ENCODE measurements around the gene KCNMA1.

Gene KCNMA1

DNA sequence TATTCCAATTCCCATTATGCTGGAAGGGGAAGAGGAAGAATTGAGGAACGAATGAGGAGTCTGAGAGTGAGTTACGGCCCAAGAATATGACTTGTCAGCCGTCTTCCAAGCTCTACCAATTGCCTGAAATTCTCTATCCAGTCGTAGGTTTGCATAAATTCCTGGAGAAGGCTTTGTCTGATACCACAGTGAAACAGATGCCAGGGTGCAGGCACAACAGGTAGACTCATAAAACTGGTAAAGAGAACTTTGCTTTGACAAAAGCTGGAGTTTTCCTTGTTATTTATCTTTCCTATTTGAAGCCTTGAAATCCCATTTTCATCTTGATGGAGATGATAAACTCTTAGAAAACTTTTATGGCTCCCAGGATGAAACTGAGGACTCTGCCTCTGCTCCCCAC is 251.2 kb downstream of the KCNMA1 start:
- Histone ChIP-seq H3K4me1 (ENCODE audit: control insufficient read depth, low read depth, low read length) (peaks cover 12% of the 10 kb centered on the region), H3K36me3 (ENCODE audit: control insufficient read depth, low read depth, low read length) (no peaks in the 10 kb centered on the region), H3K27me3 (ENCODE audit: control insufficient read depth, insufficient read depth, low read length) (no peaks in the 10 kb centered on the region), H3K9ac (ENCODE audit: low read length) (no peak overlapping the region), H3K27ac (ENCODE audit: low read length) (no peak overlapping the region), H3K4me3 (ENCODE audit: low read length) (no peak overlapping the region), H3K9me3 (ENCODE audit: control insufficient read depth, low read depth, low read length) (no peaks in the 10 kb centered on the region)

DNA sequence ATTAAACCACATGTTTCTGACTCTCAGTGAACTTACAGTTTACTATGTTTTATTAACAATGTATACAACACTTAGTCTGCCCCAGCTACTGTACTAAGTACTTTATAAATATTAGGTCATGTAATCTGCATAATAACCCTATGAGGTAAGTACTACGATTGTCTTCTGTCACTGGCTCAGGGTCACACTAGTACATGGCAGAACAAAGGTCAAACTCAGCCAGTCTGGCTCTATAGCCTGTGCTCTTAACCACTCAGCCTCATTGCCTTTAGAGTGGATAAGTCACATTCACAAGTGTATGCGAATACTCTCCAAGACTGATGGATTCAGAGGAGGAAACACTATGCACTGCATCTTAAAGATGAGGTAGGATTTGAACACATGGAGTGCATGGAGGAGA is 252.3 kb downstream of the KCNMA1 start:
- no peaks in the 10 kb centered on the region for H3K27me3 ChIP-seq (ENCODE audit: control insufficient read depth, insufficient read depth, low read length)

DNA sequence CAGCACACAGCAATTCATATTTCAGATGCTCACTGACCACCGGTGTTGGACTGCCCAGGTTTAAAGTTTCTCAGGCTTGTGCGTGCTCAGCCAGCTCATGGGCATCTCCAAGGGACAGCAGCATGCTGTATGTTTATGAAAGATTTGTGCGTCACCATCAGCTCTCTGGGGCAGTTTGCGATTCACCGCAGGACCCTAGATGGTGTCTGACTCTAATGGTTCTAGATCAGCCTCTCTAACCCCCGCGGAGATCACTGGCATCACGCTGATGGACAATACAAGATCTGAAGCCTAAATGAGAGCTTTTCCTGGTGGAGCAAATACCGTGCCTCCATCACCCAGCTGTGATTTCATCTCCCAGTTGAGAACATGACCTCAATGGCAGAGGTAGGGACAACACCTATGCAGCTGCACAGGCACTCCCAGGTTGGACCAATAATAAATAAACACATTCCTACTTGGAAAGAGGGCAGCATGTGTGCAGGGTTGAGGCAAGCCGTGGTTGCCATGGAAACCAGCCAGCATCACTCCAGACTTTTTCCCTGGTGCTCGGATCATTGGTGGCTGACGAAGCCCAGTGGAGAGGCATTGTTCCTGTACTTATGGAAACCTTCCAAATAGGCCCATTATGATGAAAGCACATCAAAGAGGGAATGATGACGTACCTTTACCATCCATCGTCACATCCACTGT is 253.6 kb downstream of the KCNMA1 start:
- Histone ChIP-seq H3K36me3 (ENCODE audit: control insufficient read depth, low read depth, low read length) (no peaks in the 10 kb centered on the region), H3K9me3 (ENCODE audit: control insufficient read depth, low read depth, low read length) (no peaks in the 10 kb centered on the region), H3K9ac (ENCODE audit: low read length) (no peak overlapping the region), H3K4me3 (ENCODE audit: low read length) (no peak overlapping the region), H3K27ac (ENCODE audit: low read length) (no peak overlapping the region), H3K4me1 (ENCODE audit: control insufficient read depth, low read depth, low read length) (peaks cover 9% of the 10 kb centered on the region), H3K27me3 (ENCODE audit: control insufficient read depth, insufficient read depth, low read length) (no peaks in the 10 kb centered on the region)

More for the DNA sequence above, 252.3 kb downstream of the KCNMA1 start:
- Histone ChIP-seq H3K36me3 (ENCODE audit: control insufficient read depth, low read depth, low read length) (no peaks in the 10 kb centered on the region), H3K9ac (ENCODE audit: low read length) (no peak overlapping the region), H3K9me3 (ENCODE audit: control insufficient read depth, low read depth, low read length) (no peaks in the 10 kb centered on the region), H3K27ac (ENCODE audit: low read length) (no peak overlapping the region), H3K4me1 (ENCODE audit: control insufficient read depth, low read depth, low read length) (peaks cover 12% of the 10 kb centered on the region), H3K4me3 (ENCODE audit: low read length) (no peak overlapping the region)

DNA sequence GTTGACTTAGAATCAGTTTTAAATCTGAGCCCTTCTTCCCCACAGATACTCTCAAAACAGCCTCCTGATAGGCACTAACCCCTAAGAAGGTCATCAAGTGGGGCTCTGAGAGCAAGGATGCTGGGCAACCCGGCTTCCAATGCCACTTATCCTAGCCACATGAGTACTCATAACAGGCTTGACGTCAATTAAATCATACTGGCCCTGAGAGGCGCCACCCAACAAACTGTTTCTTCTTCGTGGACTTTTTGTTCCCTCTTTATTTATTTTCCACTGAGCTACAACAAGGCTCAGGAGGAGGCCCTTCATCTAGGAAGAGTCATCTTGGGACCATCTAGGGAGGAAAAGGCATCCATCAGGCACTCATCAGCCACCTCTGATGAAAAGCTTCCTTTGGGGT is 255.9 kb downstream of the KCNMA1 start:
- Histone ChIP-seq H3K9me3 (ENCODE audit: control insufficient read depth, low read depth, low read length) (no peaks in the 10 kb centered on the region), H3K27me3 (ENCODE audit: control insufficient read depth, insufficient read depth, low read length) (no peaks in the 10 kb centered on the region), H3K4me1 (ENCODE audit: control insufficient read depth, low read depth, low read length) (peaks cover 3% of the 10 kb centered on the region), H3K4me3 (ENCODE audit: low read length) (no peak overlapping the region), H3K27ac (ENCODE audit: low read length) (no peak overlapping the region), H3K36me3 (ENCODE audit: control insufficient read depth, low read depth, low read length) (no peaks in the 10 kb centered on the region), H3K9ac (ENCODE audit: low read length) (no peak overlapping the region)

DNA sequence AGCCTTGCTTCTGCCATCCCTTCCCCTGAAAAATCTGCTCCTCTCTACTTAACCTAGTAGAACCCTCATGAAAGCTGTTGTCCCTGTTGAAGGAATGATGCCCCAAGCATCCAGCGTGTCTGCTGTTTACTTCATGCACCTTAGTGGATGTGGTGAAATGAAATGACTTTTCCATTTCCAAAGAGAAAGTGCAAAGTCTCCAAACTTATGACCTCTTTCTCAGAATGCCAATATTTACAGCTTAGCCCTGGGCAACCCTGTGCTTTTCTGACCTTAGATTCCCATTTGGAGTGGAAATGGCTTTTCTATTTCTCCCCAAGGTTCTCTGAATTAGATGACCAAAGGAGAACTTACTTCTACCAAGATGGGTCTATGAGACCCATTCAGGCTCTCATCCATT is 256.9 kb downstream of the KCNMA1 start:
- Histone ChIP-seq H3K4me3 (ENCODE audit: low read length) (no peak overlapping the region), H3K4me1 (ENCODE audit: control insufficient read depth, low read depth, low read length) (peaks cover 3% of the 10 kb centered on the region), H3K36me3 (ENCODE audit: control insufficient read depth, low read depth, low read length) (no peaks in the 10 kb centered on the region), H3K9ac (ENCODE audit: low read length) (no peak overlapping the region), H3K27ac (ENCODE audit: low read length) (no peak overlapping the region), H3K9me3 (ENCODE audit: control insufficient read depth, low read depth, low read length) (no peaks in the 10 kb centered on the region), H3K27me3 (ENCODE audit: control insufficient read depth, insufficient read depth, low read length) (no peaks in the 10 kb centered on the region)

DNA sequence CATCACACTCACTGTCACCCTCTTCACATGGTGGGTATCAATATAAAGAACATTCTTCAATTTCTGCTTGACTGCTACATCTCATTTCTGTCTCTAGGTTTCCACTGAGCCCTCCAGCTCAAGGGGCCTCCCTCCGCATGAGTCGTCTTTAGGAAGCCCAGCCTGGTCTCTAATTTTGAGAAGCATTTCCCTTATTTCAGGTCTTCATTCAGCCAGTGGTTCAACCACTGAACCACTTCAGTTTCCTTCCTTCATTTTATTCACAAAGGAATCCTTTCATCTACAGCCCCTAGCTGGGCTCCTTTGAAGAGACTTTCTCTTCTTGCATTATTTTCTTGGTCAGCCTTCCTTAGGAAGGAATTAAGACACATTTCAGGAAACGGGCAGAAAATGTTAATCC is 257.4 kb downstream of the KCNMA1 start:
- no peaks in the 10 kb centered on the region for H3K9me3 ChIP-seq (ENCODE audit: control insufficient read depth, low read depth, low read length)
- no peak overlapping the region for H3K9ac ChIP-seq (ENCODE audit: low read length)
- no peak overlapping the region for H3K4me3 ChIP-seq (ENCODE audit: low read length)
- H3K27me3 ChIP-seq (ENCODE audit: control insufficient read depth, insufficient read depth, low read length): no peaks in the 10 kb centered on the region
- no peak overlapping the region for H3K27ac ChIP-seq (ENCODE audit: low read length)
- H3K4me1 ChIP-seq (ENCODE audit: control insufficient read depth, low read depth, low read length): peaks cover 3% of the 10 kb centered on the region
- H3K36me3 ChIP-seq (ENCODE audit: control insufficient read depth, low read depth, low read length): no peaks in the 10 kb centered on the region

DNA sequence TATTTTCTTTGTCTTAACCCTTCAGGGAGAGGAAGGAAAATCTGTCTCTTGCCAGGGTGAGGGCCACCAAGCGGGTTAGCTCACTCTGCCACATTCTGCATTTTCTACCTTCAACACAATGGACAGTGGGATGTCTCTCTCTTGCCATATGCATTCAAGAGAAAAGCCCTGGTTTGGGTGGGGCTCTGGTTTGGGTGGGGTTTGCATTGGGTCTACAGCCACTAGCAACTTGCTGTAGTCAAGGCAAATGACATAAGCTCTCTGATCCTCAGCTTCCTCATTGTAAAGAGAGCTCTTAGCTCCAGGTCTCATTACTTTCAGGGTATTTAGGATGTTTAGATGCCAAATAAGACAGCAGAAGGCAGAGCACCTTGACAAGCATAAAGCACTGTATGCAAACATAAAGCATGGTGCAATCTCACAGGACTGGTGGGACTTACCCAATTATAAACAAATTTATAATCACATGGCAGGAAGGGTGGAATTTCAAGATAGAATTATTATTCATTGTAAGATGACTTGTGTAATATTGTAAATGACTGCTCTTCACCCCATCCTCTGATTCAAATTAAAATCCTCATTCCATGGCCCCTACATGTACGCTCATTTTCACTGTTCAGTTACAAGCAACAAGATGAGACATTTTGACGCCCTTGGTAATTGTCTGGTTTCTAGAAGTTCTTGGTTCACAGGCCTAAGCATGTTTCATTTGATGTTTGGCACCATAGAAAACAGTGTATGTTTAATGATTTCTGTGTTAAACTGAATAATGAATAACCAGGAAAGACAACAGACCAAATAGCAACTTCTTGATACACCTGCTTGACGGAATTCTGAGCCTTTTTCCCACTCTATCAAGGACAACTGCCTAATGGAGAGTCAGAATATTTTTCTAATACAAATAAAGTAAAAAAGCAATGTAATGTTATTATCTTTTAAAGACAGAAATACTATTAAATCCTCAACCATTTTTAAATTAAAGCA is 258.9 kb downstream of the KCNMA1 start:
- no peaks in the 10 kb centered on the region for H3K36me3 ChIP-seq (ENCODE audit: control insufficient read depth, low read depth, low read length)
- H3K27me3 ChIP-seq (ENCODE audit: control insufficient read depth, insufficient read depth, low read length): no peaks in the 10 kb centered on the region
- H3K4me1 ChIP-seq (ENCODE audit: control insufficient read depth, low read depth, low read length): peaks cover 3% of the 10 kb centered on the region
- H3K27ac ChIP-seq (ENCODE audit: low read length): no peak overlapping the region
- no peak overlapping the region for H3K4me3 ChIP-seq (ENCODE audit: low read length)
- H3K9ac ChIP-seq (ENCODE audit: low read length): no peak overlapping the region
- no peaks in the 10 kb centered on the region for H3K9me3 ChIP-seq (ENCODE audit: control insufficient read depth, low read depth, low read length)

DNA sequence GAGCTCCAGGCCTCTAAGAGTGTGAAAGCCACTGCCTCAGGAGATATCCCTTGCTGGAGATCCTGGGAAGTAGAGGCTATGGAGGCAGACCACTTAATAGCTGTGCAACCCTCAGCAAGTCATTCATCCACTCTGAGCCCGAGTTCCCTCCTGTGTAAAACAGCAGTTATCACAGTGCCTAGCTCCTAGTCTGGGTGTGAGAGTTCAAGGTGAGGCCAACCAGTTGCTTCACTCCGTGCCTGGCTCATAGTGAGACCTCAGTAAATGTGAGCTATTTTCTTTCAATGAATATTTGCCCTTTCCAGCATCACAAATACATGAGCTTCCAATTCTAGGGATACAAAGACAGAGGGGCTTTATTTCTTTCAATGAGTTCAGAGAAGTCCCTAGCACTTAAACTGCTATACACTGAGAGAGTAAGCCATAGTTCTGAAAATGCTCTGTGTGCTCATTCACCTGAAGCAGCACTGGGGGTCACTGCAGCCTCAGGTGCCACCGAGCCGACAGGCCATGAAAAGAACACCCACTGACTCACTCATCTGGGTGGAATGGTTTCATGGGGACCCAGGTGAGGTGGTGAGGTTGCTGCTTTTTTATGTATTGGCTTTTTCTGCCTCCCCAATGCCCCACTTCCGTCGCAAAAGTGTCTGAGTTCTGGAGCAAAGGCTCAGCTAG is 259.8 kb downstream of the KCNMA1 start:
- Histone ChIP-seq H3K4me3 (ENCODE audit: low read length) (no peak overlapping the region), H3K9ac (ENCODE audit: low read length) (no peak overlapping the region), H3K36me3 (ENCODE audit: control insufficient read depth, low read depth, low read length) (no peaks in the 10 kb centered on the region), H3K27ac (ENCODE audit: low read length) (no peak overlapping the region), H3K27me3 (ENCODE audit: control insufficient read depth, insufficient read depth, low read length) (no peaks in the 10 kb centered on the region), H3K4me1 (ENCODE audit: control insufficient read depth, low read depth, low read length) (peaks cover 3% of the 10 kb centered on the region), H3K9me3 (ENCODE audit: control insufficient read depth, low read depth, low read length) (no peaks in the 10 kb centered on the region)

DNA sequence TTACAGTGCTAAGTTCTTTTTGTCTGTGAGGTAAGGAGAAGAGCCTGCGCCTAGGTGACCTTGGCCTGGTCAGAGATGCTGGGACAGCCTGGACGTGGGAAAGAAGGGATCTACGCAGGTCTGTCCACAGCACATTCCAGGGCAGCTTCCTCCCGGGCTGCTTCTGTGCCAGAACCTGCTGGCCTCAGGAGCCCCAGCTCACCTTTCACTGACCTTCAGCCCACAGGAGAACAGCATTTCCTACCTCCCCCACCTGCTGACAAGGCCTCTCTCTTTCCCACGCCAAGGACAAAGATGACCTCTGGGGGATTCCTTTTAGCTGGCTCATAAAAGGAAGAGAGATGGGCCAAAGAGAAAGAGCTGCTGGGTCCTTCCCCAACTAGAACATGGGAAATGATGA is 260.6 kb downstream of the KCNMA1 start:
- no peaks in the 10 kb centered on the region for H3K36me3 ChIP-seq (ENCODE audit: control insufficient read depth, low read depth, low read length)
- H3K4me3 ChIP-seq (ENCODE audit: low read length): no peak overlapping the region
- no peak overlapping the region for H3K9ac ChIP-seq (ENCODE audit: low read length)
- H3K9me3 ChIP-seq (ENCODE audit: control insufficient read depth, low read depth, low read length): no peaks in the 10 kb centered on the region
- no peak overlapping the region for H3K27ac ChIP-seq (ENCODE audit: low read length)
- H3K4me1 ChIP-seq (ENCODE audit: control insufficient read depth, low read depth, low read length): peaks cover 8% of the 10 kb centered on the region
- H3K27me3 ChIP-seq (ENCODE audit: control insufficient read depth, insufficient read depth, low read length): no peaks in the 10 kb centered on the region

DNA sequence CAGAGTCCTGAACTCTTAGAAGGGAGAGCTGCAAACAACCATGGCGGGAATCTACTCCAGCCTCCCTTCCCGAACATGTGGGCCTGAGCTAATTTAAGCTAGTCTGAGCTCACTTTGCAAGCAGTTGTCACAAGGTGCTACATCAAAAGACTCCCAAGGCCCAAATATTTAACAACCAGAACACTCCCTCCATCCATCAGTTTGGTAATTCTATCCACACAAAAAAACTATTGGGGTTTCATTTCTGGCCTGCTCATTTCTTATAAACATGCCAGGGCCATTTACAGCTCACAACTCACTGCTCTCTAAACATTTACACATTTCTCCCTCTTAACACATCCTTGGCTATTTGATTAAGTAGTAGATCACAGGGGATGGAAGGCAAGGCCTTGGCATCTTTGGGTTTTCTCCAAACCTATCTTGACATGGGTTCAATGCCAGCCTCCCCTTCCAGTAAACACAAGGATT is 263.4 kb downstream of the KCNMA1 start:
- Histone ChIP-seq H3K4me1 (ENCODE audit: control insufficient read depth, low read depth, low read length) (peaks cover 10% of the 10 kb centered on the region), H3K27me3 (ENCODE audit: control insufficient read depth, insufficient read depth, low read length) (no peaks in the 10 kb centered on the region), H3K9me3 (ENCODE audit: control insufficient read depth, low read depth, low read length) (no peaks in the 10 kb centered on the region), H3K36me3 (ENCODE audit: control insufficient read depth, low read depth, low read length) (no peaks in the 10 kb centered on the region), H3K9ac (ENCODE audit: low read length) (no peak overlapping the region), H3K27ac (ENCODE audit: low read length) (no peak overlapping the region), H3K4me3 (ENCODE audit: low read length) (no peak overlapping the region)

All from iPS-18a (cell line).